ENCODE measurements around the gene NT5DC4. TPM values are rescaled to one million over a fixed set of nuclear protein-coding genes. Genes with fewer than 3 reads are reported as not detected.
A peak's percentile ranks its signal among the peaks of the same experiment; 100 is the strongest.

The NT5DC4 gene
- total and polyA plus RNA-seq, 12 donors, result 0.22 to 0.56 (median 0.24) TPM; not detected in 9

GRCh38 chr2:112782234-112782799 is 61.5 kb downstream of the NT5DC4 start:
- no peaks in the 10 kb centered on the region for H3K9me3 ChIP-seq (replicated peaks in 1 of 3)
- WGBS, 4 donors, result 81 to 95% (median 90%) methylated on average over 3 of the region's 3 CpGs

GRCh38 chr2:112783187-112783714 is 62.4 kb downstream of the NT5DC4 start:
- no peaks in the 10 kb centered on the region for H3K9me3 ChIP-seq (replicated peaks in 1 of 3)
- H3K27ac ChIP-seq, result no peak overlapping the region
- H3K4me1 ChIP-seq (replicated peaks in 1 of 2), result peaks cover 0 to 5% of the 10 kb centered on the region in 2 donors
- DNase-seq, result no peak
- 92 to 94% (median 93%) methylated on average over 3 of the region's 3 CpGs for WGBS, 4 donors
- H3K36me3 ChIP-seq (replicated peaks in 1 of 2), result no peaks in the 10 kb centered on the region
- H3K4me3 ChIP-seq, result no peak overlapping the region
- no peaks in the 10 kb centered on the region for H3K27me3 ChIP-seq
- TF ChIP-seq POLR2A (IDR thresholded peaks at IDR 0.05) (no peak), CTCF (IDR thresholded peaks at IDR 0.05) (no peak)
- intact Hi-C loops (cut with DNase I), result no loop called here

More at GRCh38 chr2:112782234-112782799, 61.5 kb downstream of the NT5DC4 start:
- Histone ChIP-seq H3K27me3 (no peaks in the 10 kb centered on the region), H3K4me1 (replicated peaks in 1 of 2) (peaks cover 0 to 5% of the 10 kb centered on the region in 2 donors), H3K36me3 (replicated peaks in 1 of 2) (no peaks in the 10 kb centered on the region), H3K4me3 (no peak overlapping the region), H3K27ac (no peak overlapping the region)
- intact Hi-C loops (cut with DNase I), result no loop called here
- no peak for TF ChIP-seq CTCF (IDR thresholded peaks at IDR 0.05)
- no peak for TF ChIP-seq POLR2A (IDR thresholded peaks at IDR 0.05)
- DNase-seq, result no peak

GRCh38 chr2:112784199-112785189 is 63.7 kb downstream of the NT5DC4 start, which contains the start of gene IL1A:
TSS of gene IL1A (minus strand) at chr2:112784493. CDS start at chr2:112783770, 723 bp downstream.
- no peaks in the 10 kb centered on the region for H3K9me3 ChIP-seq (replicated peaks in 1 of 3)
- TF ChIP-seq CTCF (IDR thresholded peaks at IDR 0.05) (no peak), POLR2A (IDR thresholded peaks at IDR 0.05) (no peak)
- intact Hi-C loops (cut with DNase I), result no loop called here
- H3K4me3 ChIP-seq, result no peak within 1 kb of the TSS
- no peak within 1 kb of the TSS for H3K27ac ChIP-seq
- peaks cover 0 to 5% of the 10 kb centered on the region in 2 donors for H3K4me1 ChIP-seq (replicated peaks in 1 of 2)
- WGBS, 4 donors, result 37 to 56% (median 49%) methylated on average over 13 of the region's 13 CpGs
- H3K36me3 ChIP-seq (replicated peaks in 1 of 2), result no peaks in the 10 kb centered on the region
- DNase-seq, result peak in 2 of 7 donors; percentile 23 to 40
- no peaks in the 10 kb centered on the region for H3K27me3 ChIP-seq

- WGBS, 4 donors, result 84 to 88% (median 86%) methylated on average over 3 of the region's 3 CpGs
- no peak overlapping the region for H3K4me3 ChIP-seq
Measured at GRCh38 chr2:112787294-112787693, 66.5 kb downstream of the NT5DC4 start.

More at GRCh38 chr2:112787294-112787693, 66.5 kb downstream of the NT5DC4 start:
- TF ChIP-seq POLR2A (IDR thresholded peaks at IDR 0.05), result no peak
- no peak for TF ChIP-seq CTCF (IDR thresholded peaks at IDR 0.05)
- intact Hi-C loops (cut with DNase I), result no loop called here
- no peaks in the 10 kb centered on the region for H3K27me3 ChIP-seq
- no peaks in the 10 kb centered on the region for H3K9me3 ChIP-seq (replicated peaks in 1 of 3)
- H3K27ac ChIP-seq, result no peak overlapping the region
- H3K36me3 ChIP-seq (replicated peaks in 1 of 2), result no peaks in the 10 kb centered on the region
- no peak for DNase-seq
- peaks cover 0 to 5% of the 10 kb centered on the region in 2 donors for H3K4me1 ChIP-seq (replicated peaks in 1 of 2)
